ENCODE measurements around the gene TIMP2.

TIMP2 gene

GRCh38 chr17:78821961-78822360, 103.2 kb downstream of the TIMP2 start:
- no peak for TF ChIP-seq CTCF (IDR thresholded peaks at IDR 0.05; ENCODE audit: low read length, missing control alignments)

GRCh38 chr17:78820841-78821240, 104.3 kb downstream of the TIMP2 start:
- DNase-seq (ENCODE audit: low read depth) = no peak
- TF ChIP-seq CTCF (IDR thresholded peaks at IDR 0.05; ENCODE audit: low read length, missing control alignments) = no peak
- H3K4me3 ChIP-seq (replicated peaks; ENCODE audit: low read depth, low read length) = no peak overlapping the region

More at GRCh38 chr17:78821961-78822360, 103.2 kb downstream of the TIMP2 start:
- no peak for DNase-seq (ENCODE audit: low read depth)
- H3K4me3 ChIP-seq (replicated peaks; ENCODE audit: low read depth, low read length) = no peak overlapping the region

- H3K4me3 ChIP-seq (replicated peaks; ENCODE audit: low read depth, low read length) = no peak overlapping the region
- TF ChIP-seq CTCF (IDR thresholded peaks at IDR 0.05; ENCODE audit: low read length, missing control alignments) = no peak
- no peak for DNase-seq (ENCODE audit: low read depth)
Measured at GRCh38 chr17:78819806-78820792, 105.1 kb downstream of the TIMP2 start.

GRCh38 chr17:78819402-78819801, 105.8 kb downstream of the TIMP2 start:
- no peak for TF ChIP-seq CTCF (IDR thresholded peaks at IDR 0.05; ENCODE audit: low read length, missing control alignments)
- no peak for DNase-seq (ENCODE audit: low read depth)
- no peak overlapping the region for H3K4me3 ChIP-seq (replicated peaks; ENCODE audit: low read depth, low read length)

GRCh38 chr17:78818932-78819331, 106.3 kb downstream of the TIMP2 start:
- no peak overlapping the region for H3K4me3 ChIP-seq (replicated peaks; ENCODE audit: low read depth, low read length)
- TF ChIP-seq CTCF (IDR thresholded peaks at IDR 0.05; ENCODE audit: low read length, missing control alignments) = no peak
- no peak for DNase-seq (ENCODE audit: low read depth)

GRCh38 chr17:78818152-78818846, 106.9 kb downstream of the TIMP2 start:
- no peak overlapping the region for H3K4me3 ChIP-seq (replicated peaks; ENCODE audit: low read depth, low read length)
- no peak for DNase-seq (ENCODE audit: low read depth)
- no peak for TF ChIP-seq CTCF (IDR thresholded peaks at IDR 0.05; ENCODE audit: low read length, missing control alignments)

Measured in fibroblast of pulmonary artery (primary cell).